HL-60 (cell line): ENCODE results near the gene CLDN8.

Experiments
- DNase-seq, 2 experiments: peaks; one replicate each; pipeline ENCODE4 v3.0.0-alpha.2; 2010 to 2020; ENCODE audit warnings: low read depth in 1 of 2, low spot score in 1 of 2
- H3K27ac ChIP-seq: fragments of 250-450 bp; sonication (Bioruptor Pico); replicated peaks from 2 replicates; pipeline ENCODE4 v1.5.1; 2020; ENCODE audit warnings: mild to moderate bottlenecking, moderate library complexity
- H3K27me3 ChIP-seq: fragments of 250-450 bp; sonication (Bioruptor Pico); 2 replicates; pipeline ENCODE4 v1.5.1; 2021; ENCODE audit warnings: mild to moderate bottlenecking, moderate library complexity; ENCODE audit not compliant: insufficient read depth, poor library complexity, severe bottlenecking
- H3K4me3 ChIP-seq: replicated peaks from 2 replicates; pipeline ENCODE4 v1.5.1; 2011; ENCODE audit warnings: mild to moderate bottlenecking, control low read depth, low read length; ENCODE audit not compliant: insufficient read depth
- GABPA ChIP-seq: IDR thresholded peaks from 2 replicates; pipeline ENCODE4 v1.6.1; 2012; ENCODE audit warnings: low read depth
- POLR2AphosphoS5 ChIP-seq: IDR thresholded peaks from 2 replicates; pipeline ENCODE4 v1.6.1; 2012; ENCODE audit warnings: low read depth
- SPI1 ChIP-seq: IDR thresholded peaks from 2 replicates; pipeline ENCODE4 v1.6.1; 2012; ENCODE audit warnings: low read depth, mild to moderate bottlenecking, borderline replicate concordance
- TF ChIP-seq, protein P1 (sequence below): IDR thresholded peaks from 2 replicates; pipeline ENCODE4 v1.6.1; 2012; ENCODE audit warnings: low read depth; ENCODE audit not compliant: insufficient replicate concordance
- TF ChIP-seq, protein P2 (sequence below): IDR thresholded peaks from one replicate; pipeline ENCODE4 v1.5.1; 2011; ENCODE audit warnings: low read length, control low read depth, inconsistent platforms; ENCODE audit not compliant: insufficient read depth

The CLDN8 gene

DNA sequence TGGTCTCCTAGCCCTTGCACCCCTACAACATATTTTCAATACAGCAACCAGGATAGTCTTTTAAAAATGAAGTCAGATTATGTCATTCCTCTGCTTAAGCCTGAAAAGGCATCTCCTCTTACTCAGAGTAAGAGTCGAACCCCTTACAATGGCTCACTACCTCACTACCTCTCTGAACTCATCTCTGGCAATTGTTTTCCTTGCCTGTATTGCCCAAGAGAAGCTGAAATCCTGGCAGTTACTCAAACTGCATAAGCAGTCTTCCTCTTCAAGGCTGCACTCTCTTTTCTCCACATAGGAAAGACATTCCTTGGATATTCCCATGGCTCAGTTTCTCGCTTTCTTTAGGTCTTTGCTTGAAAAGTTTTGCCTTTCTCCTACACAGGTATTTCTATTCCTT, 22.7 kb downstream of the CLDN8 start:
- H3K27me3 ChIP-seq, result no peaks in the 10 kb centered on the region
- no peak overlapping the region for H3K27ac ChIP-seq
- TF ChIP-seq, protein P1, sequence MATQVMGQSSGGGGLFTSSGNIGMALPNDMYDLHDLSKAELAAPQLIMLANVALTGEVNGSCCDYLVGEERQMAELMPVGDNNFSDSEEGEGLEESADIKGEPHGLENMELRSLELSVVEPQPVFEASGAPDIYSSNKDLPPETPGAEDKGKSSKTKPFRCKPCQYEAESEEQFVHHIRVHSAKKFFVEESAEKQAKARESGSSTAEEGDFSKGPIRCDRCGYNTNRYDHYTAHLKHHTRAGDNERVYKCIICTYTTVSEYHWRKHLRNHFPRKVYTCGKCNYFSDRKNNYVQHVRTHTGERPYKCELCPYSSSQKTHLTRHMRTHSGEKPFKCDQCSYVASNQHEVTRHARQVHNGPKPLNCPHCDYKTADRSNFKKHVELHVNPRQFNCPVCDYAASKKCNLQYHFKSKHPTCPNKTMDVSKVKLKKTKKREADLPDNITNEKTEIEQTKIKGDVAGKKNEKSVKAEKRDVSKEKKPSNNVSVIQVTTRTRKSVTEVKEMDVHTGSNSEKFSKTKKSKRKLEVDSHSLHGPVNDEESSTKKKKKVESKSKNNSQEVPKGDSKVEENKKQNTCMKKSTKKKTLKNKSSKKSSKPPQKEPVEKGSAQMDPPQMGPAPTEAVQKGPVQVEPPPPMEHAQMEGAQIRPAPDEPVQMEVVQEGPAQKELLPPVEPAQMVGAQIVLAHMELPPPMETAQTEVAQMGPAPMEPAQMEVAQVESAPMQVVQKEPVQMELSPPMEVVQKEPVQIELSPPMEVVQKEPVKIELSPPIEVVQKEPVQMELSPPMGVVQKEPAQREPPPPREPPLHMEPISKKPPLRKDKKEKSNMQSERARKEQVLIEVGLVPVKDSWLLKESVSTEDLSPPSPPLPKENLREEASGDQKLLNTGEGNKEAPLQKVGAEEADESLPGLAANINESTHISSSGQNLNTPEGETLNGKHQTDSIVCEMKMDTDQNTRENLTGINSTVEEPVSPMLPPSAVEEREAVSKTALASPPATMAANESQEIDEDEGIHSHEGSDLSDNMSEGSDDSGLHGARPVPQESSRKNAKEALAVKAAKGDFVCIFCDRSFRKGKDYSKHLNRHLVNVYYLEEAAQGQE, result no peak
- TF ChIP-seq GABPA (no peak), POLR2AphosphoS5 (no peak), SPI1 (no peak)
- TF ChIP-seq, protein P2, sequence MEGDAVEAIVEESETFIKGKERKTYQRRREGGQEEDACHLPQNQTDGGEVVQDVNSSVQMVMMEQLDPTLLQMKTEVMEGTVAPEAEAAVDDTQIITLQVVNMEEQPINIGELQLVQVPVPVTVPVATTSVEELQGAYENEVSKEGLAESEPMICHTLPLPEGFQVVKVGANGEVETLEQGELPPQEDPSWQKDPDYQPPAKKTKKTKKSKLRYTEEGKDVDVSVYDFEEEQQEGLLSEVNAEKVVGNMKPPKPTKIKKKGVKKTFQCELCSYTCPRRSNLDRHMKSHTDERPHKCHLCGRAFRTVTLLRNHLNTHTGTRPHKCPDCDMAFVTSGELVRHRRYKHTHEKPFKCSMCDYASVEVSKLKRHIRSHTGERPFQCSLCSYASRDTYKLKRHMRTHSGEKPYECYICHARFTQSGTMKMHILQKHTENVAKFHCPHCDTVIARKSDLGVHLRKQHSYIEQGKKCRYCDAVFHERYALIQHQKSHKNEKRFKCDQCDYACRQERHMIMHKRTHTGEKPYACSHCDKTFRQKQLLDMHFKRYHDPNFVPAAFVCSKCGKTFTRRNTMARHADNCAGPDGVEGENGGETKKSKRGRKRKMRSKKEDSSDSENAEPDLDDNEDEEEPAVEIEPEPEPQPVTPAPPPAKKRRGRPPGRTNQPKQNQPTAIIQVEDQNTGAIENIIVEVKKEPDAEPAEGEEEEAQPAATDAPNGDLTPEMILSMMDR, result no peak
- H3K4me3 ChIP-seq, result no peak overlapping the region
- DNase-seq, result no peak

DNA sequence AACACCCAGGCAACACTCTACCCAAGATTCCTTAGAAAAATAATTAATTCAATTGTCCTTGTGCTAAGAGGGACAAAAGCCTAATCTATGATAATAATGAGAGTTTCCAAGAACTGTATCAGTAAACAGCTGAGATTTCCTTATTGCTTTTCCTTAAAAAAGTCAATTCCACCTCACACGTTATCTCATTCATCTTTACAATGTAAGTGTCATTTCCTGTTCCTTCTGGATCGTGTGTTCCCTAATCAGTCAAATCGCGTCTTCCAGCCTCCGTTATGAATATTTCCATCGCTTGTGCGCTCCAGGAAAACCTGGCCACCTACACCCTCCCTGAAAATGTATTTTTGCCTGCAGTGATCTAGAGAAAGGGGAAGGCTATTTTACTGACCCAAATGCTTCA, 25.3 kb downstream of the CLDN8 start:
- DNase-seq, result no peak
- TF ChIP-seq, protein P2, result no peak
- TF ChIP-seq, protein P1, result no peak
- TF ChIP-seq SPI1 (no peak), POLR2AphosphoS5 (no peak), GABPA (no peak)
- no peaks in the 10 kb centered on the region for H3K27me3 ChIP-seq
- no peak overlapping the region for H3K4me3 ChIP-seq
- H3K27ac ChIP-seq, result no peak overlapping the region

DNA sequence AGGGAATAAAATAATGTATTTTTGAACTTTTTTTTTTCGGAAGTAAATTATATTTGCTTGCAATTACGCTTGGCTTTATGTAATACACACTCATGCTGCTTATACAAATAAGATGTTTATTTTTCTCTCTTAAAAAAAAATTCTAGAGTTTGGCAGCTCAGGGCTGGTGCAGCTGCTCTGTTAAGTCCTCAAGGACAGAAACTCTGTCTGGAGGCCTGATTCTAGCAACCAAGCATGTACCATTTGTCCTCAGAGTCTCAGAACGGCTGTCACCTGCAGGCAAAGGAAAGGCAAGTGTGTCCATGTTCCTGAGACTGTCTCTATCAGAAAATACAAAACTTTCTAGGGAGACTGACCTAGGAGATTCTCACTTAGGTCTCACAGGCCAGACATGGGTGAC, 26.1 kb downstream of the CLDN8 start:
- Histone ChIP-seq H3K27ac (no peak overlapping the region), H3K27me3 (no peaks in the 10 kb centered on the region), H3K4me3 (no peak overlapping the region)
- no peak for DNase-seq
- TF ChIP-seq POLR2AphosphoS5 (no peak), GABPA (no peak)
- TF ChIP-seq, protein P1, result no peak
- TF ChIP-seq, protein P2, result no peak
